Stimulated activated CD8-positive, alpha-beta memory T cell treated with anti-CD3 and anti-CD28 coated beads, Interleukin-7, amount 100 ng/mL, for 1 hour (primary cell): Measurements from ENCODE around the gene CCT7.

Source experiments
- DNase-seq, 2 donors: peaks; one replicate each; pipeline ENCODE4 v3.0.0-alpha.2; 2020; ENCODE audit warnings: low read depth in 2 of 2

The CCT7 gene

GRCh38 chr2:73225513-73226360 is 8.4 kb upstream of the CCT7 start:
- DNase-seq = no peak

- DNase-seq = no peak
Measured at GRCh38 chr2:73227086-73227485, 7.0 kb upstream of the CCT7 start.

DNA sequence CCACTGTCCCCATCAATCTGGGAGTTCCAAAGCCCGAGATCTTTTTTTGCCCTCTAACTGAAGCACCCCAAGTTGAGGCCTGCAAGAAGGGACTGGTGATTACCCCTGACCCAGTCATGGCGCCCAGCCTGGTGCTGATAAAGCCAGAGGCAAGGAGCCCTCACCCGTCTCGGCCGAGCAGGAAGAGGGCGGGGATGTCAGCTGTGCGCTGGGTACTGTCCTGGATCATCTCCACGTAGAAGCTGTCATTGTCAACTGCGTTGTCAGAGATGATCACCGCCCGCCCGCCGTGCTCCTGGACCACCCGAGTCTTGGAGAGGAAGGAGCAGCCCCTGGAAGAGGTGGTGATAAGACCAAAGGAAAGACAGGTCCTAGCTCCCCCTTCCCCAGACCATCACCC is 5.5 kb upstream of the CCT7 start:
- DNase-seq = no peak

DNA sequence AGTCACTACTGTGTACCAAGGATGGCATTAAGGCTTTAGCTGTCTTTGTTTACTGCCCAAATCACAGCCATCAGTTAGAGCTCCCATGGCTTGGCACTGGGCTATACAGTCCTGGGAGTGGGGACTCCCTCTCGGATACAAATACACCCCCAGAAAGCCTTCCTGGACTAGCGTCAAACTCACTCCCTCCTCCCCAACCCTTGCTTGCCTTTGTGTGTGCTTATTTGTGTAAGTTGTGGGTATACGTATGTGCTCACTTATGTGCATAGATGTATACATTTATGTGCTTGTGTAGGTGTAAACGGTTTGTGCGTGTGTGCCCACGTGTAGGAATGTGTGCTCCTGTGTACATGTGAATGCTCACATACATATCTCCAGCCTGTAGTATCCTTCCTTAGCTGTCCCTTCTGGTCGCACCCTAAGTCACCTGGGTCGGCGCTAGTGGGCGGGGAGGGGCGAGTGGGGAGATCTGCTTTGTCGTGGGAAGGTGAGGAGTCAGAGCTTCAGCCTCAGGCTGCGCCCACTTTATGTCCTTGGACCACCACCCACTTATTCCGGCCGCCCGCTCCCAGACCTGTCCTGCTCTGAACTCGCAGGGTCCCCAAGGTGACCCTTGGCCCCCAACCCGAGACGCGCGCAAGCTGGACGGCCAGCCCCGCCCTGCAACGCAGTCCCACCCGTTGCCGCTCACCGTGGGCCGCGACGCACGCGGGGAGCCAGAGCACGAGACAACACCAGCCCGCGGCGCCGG is 1.5 kb upstream of the CCT7 start:
- no peak for DNase-seq

DNA sequence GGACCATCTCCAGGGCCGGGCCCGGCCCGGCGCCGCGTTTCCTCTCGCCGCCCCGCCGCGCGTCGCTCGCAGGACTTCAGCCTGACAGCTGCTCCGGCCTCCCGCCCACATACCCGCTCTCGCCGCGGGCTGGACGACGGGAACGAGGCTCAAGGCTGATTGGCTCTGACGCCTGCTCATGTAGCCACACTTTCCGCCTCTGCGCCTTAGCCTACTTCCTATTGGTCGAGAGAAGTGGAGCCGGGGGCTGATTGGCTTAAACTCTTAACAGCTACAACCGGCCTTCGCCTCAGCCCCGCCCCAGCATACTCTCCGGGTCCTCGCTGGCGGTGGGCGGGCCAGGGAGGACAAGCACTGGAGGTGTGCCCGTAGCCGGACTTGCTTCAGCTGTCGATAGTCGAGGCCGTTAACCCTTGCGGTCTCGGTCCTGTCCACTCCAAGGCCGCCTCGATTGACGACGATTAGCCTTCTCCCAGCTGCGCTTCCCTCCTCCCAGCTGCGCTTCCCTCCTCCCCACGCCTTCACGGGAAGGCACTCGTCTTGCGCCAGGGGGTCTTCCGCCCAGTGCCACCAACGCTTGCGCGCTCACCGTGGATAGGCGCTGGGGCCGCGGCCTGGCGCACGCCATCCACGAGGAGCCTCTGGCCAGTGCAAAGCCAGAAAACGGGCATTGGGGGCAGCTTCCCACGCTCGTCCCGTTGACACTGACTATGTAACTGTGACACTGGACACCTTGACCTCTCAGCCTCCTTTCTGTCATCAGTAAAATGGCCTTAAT is 765 bp upstream of the CCT7 start, which contains the start of gene PRADC1:
PRADC1 (minus strand) TSS at position 86 of the 778 bp plus-strand sequence; CDS start at position 7, 79 bp downstream.
- DNase-seq = peak; percentile 86

DNA sequence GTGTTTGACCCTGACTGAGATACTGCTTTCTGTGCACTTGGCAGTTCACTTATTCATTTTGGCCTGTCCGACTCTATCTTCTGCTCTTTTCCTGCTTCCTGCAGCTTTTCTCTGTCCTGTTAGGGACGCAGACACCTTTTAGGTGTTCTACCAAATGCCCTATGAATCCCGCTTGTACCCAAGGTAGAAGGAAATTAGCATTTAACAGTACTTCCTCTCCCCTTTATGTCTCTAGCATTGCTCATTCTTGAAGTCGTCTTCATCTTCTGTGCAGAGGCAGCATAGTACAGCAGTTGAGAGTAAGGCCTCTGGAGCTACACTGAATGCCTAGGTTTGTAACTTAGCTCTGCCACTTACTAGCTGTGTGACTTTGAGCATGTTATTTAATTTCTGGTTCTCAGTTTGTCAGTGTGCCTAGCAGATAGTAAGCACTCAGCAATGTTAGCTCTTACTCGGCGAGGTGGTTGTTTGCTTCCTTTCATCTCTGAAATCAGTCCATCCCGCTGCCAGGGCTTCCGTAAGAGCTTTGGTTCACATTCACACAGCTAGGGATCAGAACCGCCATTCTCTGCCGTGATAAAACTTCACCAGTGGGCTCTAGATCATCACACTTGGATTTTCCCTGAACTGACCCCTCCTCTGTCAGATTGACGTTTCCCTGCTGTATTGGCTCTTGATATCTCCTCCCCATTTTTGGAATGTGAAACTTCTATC is 1.4 kb downstream of the CCT7 start:
- no peak for DNase-seq

DNA sequence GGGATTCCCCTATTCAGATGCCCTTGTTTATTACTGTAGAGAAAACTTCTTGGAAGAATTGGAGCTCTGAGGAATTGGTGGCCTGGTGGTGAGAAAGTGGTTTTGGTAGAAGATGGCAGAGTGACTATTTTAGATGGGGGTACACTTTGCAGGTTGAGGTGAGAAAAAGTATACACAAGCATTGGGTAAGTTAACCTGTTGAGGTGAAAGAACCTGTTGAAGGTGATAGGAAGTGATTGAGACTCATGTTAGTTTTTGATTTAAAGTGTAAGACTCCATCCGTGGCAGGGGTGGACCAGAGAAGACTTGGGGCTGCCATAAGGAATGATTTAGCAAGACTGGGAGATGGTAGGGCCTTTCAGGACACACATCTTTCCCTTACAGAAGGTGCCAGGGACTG is 3.1 kb downstream of the CCT7 start:
- no peak for DNase-seq

DNA sequence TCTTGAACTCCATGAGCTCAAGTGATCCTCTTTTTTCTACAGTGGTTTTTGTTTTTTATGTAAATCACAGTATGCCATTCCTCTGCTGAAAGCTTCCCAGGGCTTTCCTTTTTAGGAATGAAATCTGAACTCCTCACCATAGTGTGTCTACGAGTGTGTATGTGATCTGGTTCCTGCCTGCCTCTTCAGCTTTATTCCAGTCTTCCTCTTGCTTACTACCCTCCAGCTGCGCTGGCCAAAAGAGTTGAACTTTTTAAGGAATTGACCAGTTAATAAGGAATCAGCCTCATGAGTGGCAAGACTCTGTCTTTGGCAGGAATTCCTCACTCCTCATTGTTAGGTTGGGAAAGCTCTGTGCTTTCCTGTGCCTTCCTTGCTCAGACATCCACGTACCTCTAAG is 4.0 kb downstream of the CCT7 start:
- no peak for DNase-seq

- no peak for DNase-seq
Measured at GRCh38 chr2:73238976-73239375, 4.9 kb downstream of the CCT7 start.

DNA sequence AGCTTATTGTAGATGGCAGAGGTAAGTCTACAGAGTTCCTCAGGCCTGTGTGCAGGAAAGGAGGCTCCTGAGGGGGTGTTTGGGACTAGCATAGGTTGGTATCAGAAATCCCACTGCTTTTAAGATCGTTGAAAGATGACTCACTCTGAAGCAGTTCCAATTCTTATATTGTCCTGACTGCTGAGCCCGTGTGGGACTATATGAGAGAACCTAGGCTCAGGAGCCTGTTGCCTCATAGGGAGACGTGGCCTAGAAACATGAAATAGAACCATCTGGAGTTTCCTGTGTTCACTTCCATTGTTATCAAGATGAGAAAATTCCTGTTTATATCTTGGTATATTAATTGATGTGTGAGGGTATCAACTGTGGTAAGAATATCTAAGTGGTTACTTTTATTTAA is 5.7 kb downstream of the CCT7 start:
- no peak for DNase-seq

- DNase-seq = no peak
Measured at GRCh38 chr2:73243884-73244570, 9.9 kb downstream of the CCT7 start.

GRCh38 chr2:73244580-73244979 is 10.5 kb downstream of the CCT7 start:
- DNase-seq = no peak

- DNase-seq = no peak
Measured at GRCh38 chr2:73246850-73247249, 12.7 kb downstream of the CCT7 start.

DNA sequence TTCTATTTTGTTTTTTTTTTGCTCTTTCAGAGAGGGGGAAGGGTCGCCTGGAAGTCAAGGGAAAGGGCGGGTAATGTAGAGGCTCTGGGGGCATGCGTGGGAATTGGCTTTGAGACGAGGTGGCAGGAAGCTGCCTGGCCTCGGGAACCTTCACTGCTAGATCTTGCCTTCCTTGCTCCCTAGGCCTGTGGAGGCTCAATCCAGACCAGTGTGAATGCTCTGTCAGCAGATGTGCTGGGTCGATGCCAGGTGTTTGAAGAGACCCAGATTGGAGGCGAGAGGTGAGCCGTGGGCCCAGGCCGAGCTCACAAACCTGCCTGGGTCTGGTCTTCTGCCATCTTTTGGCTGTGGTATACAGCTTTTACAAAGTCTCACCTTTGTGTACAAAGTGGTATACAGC is 15.5 kb downstream of the CCT7 start:
- DNase-seq = no peak

- no peak for DNase-seq
Measured at GRCh38 chr2:73250872-73251846, 17.1 kb downstream of the CCT7 start.

GRCh38 chr2:73252238-73253027 is 18.3 kb downstream of the CCT7 start:
- DNase-seq = no peak

GRCh38 chr2:73253400-73253799 is 19.3 kb downstream of the CCT7 start:
- DNase-seq = no peak

- DNase-seq = no peak
Measured at GRCh38 chr2:73253901-73254300, 19.8 kb downstream of the CCT7 start.
